CD4-positive, alpha-beta T cell treated with Interleukin-15 for 4 hours (primary cell): Measurements from ENCODE around the gene ICAM1.

Experiments used
- DNase-seq: peaks from one replicate; pipeline ENCODE4 v3.0.0-alpha.2; 2020; ENCODE audit warnings: low spot score

Gene ICAM1

GRCh38 chr19:10321874-10322835 is 51.2 kb downstream of the ICAM1 start:
- DNase-seq = no peak

DNA sequence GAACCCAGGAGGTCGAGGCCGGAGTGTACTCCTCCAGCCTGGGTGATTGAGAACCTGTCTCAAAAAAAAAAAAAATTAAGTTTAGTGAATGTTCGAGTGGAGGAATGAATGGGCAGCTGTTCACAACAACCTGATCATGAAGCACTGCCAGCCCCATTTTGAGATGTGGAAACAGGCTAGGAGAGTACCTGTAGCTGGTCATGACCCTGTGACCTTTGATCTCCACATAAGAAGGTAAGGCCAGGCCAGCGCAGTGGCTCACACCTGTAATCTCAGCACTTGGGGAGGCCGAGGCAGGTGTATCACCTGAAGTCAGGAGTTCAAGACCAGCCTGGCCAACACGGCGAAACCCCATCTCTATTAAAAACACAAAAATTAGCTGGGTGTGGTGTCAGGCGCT is 54.8 kb downstream of the ICAM1 start:
- DNase-seq = no peak

- DNase-seq = no peak
These were observed 56.9 kb downstream of the ICAM1 start for GRCh38 chr19:10327793-10328192.

DNA sequence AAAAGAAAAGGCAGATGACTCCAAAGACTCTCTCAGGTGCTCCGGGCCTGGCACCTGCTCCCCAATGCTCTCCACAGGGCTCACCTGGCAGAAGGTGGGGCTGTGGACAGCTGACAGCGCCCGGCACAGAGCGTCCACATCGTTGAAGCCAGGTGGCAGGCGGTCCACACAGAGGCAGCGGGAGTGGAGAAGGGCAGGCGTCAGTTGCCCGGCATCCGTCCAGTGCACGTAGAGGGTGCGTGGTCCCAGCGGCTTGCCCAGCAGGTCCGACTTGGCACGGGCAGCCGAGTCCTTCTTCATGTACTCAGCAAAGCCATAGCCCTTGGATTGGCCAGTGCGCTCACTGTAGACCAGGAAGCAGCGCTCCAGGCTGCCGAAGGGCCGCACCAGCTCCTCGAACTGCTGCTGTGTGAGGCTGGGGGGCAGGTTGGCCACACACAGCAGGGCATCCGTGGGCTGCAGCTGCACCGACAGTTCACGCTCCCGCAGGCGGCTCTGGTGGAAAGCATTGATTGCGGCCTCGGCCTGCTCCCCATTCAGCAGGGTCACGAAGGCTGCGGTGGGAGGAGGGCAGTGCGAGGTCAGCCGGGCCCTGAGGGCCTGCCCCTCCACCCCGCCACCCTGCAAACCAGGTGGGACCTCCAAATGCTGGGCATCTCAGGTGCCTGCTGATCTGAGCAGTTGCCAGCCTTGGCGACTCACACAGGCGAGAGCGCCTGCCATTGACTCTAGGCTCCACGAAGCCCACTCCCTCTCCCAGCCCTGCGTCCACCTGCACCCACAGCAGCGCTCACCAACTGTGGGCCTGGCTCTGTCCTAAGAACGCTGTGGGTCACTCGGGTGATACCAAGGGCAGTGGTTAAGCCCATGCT is 57.9 kb downstream of the ICAM1 start:
- no peak for DNase-seq

DNA sequence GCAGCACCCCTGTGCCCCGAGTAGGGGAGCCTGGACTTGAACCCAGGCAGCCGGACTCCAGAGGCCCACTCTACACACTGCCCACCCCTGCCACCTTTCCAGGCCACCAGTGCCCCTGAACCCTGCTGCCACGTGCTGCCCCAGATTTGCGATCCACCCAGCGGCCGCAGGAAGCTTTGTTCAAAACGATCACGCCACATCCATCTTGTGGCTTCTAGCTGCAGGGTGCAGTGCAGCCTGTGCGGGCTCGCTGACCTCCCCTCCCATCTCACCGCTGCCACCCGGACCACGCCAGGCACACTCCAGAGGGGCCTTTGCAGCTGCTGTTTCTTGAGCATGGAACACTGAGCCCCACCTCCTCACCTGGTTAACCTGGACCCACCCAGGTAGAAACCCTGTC is 58.6 kb downstream of the ICAM1 start:
- DNase-seq = no peak

DNA sequence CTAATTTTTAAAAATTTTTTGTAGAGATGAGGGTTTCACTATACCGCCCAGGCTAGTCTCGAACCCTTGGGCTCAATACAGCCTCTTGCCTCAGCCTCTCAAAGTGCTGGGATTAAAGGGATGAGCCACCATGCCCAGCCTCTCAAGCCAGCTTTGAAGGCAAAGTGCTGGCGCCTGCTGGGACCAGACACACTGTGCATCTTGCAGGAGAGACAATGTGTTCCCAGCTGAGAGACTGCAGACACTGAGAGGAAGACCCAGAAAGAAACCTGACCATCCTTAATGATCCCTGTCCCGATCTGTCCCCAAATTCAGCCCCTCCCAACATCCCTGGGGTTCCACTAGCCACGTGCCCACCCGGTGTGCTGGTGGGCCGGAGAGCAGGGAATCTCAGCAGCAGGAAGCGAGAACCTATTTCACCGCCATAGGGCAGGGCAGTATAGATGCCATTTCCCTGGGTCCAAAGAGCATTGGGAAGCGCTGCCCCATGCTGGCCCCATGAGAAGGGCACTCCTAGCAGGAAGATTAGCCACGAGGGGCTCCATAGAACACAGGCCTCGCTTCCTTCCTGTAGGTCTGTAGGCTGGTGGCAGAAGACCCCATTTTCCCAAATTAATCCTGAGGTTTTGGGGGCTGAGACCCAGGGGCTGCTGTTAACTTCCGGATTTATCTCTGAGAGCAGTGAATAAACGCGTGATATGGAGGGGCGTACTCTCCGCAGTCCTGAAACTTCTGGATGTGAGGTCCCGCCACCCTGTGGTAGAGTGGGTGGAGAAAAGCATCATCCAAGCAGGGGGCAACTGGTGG is 61.4 kb downstream of the ICAM1 start:
- DNase-seq = no peak

DNA sequence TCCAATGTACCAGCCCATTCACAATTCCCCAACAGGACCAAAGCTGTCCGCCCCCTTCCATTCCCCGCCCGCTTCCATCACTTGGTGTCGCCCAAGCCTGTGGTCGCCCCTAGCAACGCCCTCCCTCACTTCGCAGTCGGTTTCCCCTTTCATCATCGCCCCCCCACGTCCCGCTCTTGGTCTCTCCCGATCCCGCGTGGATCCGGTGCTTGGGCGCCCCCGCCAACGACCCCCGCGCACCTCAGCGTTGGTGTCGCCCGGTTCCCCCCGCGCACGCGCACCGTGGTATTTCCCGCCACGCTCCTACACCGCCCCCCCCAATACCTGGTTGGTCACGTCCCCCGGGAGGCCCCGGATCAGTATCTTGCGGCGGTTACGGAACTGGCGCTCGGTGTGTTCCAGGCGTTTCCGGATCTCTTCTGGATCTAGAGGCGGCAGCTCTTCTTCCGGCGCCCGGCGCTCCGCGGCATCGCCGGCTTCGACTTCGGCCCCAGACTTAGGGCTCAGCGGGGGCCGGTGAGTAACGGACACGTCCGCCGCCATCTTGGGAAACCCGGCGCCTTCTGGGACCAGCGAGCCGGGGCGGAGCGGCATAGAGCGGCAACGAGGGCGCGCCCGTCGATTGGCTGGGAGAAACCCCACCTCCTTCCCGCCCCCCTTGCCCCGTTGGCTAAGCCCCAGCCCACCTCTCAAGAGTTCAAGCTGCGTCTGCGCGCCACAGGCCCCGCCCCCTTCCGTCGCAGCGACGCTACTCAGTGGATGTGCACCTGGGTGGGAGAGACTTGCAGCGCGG is 62.2 kb downstream of the ICAM1 start, which contains the start of gene RAVER1:
Gene RAVER1, minus strand, starts transcription at position 565 of the 793 bp plus-strand sequence. Its CDS starts 22 bp downstream, at position 543.
- DNase-seq = peak; percentile 98

- no peak for DNase-seq
These were observed 63.1 kb downstream of the ICAM1 start for GRCh38 chr19:10333758-10334587.

DNA sequence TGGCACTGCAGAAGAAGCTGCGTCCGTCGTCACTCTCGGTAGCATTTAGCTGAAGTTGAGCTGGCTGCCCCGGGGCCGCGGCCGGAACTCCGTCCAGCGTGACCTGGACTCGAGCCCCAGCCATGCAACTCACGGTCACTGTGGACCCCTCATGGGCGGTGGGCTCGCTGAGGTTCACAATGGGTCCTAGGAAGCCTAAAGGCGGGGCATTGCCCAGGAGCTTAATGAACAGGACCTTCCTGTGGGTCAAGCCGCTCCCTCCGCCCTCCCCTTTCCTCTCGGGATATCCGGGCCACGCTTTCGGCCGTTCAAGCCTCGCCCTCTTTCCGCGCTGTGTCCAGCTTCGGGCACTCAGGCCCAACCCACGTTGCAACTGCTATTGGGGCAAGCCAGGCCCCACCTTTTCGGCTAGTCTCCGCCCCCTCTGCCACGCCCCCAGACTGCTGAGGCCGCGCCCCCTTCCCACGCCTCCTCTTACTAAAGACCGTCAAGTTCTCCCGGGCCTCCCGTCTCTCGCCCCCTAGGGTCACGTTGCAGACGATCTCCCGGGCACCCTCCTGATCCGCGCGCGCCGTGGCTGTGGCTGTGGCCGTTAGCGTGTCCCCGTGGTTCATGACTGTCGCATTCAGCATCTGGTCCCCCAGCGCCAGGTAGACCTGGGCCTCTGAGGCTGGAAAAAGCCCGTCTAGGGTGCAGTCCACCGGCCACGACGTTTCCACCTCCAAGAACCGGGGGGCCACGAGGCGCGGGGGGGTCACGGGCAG is 63.9 kb downstream of the ICAM1 start:
- no peak for DNase-seq

DNA sequence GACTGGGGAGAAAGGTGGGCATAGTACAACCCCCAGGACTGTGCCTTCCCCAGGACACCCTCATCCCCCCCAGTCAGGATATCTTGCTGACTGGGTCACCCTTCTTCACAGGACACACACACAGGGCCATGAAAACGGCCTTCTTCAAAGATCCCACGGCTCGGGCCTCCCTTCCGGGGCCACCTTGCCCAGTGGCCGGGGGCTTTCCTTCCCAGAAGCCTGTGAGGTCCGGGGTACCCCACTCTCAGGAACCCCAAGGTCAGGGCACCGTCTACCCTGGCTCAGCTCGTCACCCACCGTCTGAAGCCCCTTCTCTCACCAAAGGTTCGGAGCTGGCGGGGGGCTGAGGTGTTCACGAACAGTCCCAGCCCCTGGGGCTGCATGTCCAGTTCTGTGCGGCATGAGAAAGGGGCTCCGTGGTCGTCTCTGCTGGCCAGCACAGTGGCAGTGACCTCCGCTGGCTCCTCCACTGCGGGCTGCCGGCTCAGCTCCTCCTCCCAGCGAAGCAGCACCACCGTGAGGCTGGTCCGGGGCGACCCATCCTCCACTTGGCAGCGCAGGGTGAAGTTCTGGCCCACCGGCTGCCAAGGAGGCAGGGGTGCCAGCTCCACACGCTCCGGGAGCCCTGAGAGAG is 64.5 kb downstream of the ICAM1 start:
- no peak for DNase-seq
